Embryonic facial prominence (tissue), 1 donor: ENCODE results near the gene PTPRN2.

Experiments used
- DNase-seq: peaks from one replicate; pipeline ENCODE4 v3.0.0-alpha.2; 2016; ENCODE audit errors: extremely low spot score

PTPRN2 gene

DNA sequence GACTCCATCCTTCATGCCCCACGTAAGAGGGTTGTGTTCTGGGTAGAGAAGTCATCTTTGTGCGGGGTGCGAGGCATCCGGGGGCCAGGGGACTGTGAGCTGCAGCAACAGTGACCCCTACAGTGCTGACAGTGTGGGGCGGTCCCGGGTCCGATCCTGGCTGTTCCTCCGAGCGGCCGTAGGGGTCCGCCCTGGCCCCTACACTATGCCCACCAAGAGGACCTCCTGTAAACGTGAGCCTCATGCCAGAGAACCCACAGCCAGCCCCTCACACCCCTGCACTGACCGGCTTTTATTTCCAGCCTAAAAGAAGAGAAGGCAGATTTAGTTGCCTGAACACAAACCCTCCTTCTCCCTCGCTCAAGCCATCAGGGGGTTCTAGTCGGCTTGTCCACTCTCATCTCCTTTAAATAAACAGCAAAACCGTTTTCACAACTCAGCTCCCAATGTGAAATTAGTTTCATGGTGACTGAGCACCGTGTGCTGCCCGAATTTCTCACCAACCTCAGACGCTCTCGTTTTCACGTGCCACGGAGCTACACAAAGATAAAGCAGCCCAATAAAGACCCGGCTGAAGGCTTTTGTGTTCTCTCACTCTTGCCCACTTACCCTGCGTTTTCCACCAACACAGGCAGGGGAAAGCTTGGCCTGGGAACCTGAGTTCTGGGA is 588.6 kb downstream of the PTPRN2 start:
- DNase-seq: no peak

- no peak for DNase-seq
Observed at GRCh38 chr7:157997471-157997870, 590.2 kb downstream of the PTPRN2 start.

- no peak for DNase-seq
Observed at GRCh38 chr7:157997080-157997440, 590.6 kb downstream of the PTPRN2 start.

DNA sequence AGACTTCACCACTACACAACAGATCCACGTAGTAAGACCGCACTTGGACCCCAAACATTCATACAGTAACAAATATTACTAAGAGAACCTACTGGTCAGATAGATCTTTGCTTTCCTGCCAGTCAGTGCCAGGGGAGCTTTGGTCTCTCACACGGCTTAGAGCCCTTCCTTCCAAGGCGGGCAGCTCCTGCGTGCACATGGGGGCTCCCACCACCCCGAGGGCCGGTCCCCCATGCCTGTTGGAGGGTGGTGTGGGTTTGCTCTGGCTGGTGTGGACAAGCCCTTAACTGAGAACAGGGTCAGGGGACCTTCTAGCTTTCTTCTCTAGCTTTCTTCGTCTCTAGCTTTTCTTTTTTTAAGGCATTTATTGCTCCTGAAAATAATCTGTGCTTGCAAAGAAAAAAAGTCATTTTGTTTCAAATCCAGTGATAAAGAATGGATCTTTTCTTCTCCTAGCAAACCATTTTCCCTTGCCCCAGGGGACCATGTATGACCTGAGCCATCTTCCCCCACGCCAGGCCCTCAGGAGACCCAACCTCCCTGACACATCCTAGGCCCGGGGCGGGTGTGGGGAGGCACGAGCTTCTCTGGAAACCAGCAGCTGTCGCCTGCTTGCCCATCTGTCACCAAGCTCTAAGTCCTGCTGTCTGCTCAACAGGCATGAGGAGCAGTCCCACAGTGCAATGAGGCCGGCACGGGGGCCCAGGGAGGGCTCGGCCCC is 591.1 kb downstream of the PTPRN2 start:
- DNase-seq: no peak

DNA sequence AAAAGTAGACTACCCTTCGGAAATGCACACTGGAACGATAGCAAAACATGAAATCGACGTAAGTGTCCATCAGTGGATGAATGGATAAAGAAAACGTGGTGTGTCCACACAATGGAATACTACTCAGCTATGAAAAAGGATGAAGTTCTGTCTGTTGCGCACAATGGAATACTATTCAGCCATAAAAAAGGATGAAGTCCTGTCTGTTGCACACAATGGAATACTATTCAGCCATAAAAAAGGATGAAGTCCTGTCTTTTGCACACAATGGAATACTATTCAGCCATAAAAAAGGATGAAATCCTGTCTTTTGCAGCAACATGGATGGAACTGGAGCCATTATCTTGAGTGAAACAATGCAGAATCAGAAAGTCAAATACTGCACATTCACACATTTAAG is 591.8 kb downstream of the PTPRN2 start:
- DNase-seq: no peak

DNA sequence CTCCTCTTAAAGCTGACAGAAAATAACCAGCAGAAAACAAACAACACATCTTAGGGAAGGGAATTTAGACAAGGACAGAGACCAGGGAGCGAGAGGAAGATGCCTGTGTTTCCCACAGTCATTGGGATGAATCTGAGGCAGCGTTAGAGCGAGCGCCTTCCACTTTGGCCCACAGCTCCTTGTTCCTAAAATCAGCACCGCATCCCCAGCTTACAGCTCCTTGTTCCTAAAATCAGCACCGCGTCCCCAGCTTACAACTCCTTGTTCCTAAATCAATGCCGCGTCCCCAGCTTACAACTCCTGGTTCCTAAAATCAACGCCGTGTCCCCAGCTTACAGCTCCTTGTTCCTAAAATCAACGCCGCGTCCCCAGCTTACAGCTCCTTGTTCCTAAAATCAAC is 593.3 kb downstream of the PTPRN2 start:
- DNase-seq: no peak

- DNase-seq: no peak
Observed at GRCh38 chr7:157993406-157994105, 594.1 kb downstream of the PTPRN2 start.

DNA sequence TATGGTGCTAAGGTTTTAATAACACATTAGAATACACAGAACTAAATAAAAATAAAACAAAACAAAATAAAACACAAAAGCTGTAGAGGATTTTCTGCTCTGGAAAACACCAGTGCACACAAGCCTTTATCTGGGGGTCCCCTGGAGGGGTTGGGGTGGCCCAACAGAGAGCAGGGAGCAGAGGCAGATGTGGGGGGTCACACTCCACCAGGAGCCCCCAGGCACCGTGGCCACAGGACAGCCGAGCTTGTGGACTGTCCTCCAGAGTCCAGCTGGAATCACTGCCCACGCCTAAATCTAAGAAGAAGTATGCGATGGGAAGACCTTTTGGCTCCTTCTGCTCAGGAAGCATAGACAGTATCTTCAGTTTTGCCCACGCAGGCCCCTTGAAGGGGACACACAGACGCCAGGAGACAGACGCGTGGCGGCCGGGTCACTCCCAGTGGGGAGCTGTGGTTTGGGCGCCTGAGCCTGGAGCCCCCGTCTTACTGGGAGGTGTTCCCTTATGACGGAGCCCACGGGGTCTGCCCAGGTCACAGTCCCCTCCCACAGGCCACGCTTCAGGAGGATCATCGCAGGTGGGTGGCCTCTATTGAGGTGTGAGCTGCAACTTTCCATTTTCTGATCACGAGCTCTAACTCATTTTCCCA is 595.0 kb downstream of the PTPRN2 start:
- no peak for DNase-seq

DNA sequence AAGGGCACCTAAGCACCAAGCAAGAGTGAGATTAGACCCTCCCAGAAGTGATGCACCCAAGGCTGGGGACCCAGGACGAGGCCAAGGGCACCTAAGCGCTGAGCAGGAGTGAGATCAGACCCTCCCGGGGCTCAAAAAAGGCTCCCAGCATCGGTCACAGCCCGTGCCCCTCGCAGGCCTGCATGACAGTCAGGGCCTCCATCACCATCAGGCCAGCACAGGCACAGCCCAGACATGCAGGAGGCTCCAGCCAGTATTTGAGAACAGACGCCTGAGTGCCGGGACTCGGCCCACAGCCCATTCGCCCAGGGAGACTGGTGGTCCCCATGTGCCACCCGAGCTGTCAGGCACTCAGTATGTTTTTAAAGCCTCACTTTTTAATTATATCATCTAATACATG is 595.9 kb downstream of the PTPRN2 start:
- DNase-seq: no peak

GRCh38 chr7:157991351-157991750 is 596.3 kb downstream of the PTPRN2 start:
- no peak for DNase-seq

DNA sequence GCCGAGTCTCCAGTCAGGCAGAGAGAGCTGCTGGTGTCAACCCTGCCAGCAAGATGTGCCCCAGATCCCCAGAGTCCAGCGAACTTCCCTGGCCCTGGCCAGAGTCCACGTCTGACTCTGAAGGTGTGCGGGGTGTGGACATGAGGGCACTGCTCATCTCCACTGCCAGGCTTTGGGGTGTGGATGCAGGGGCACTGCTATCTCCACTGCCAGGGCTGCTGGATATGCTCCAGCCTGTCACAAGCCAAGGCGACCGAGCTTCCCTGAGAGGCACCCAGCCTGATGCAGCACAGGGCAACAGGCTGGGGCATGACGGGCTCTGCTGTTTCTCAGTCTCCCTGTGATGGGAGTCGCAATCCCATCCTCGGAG is 596.8 kb downstream of the PTPRN2 start:
- no peak for DNase-seq

GRCh38 chr7:157990226-157990880 is 597.3 kb downstream of the PTPRN2 start:
- no peak for DNase-seq

GRCh38 chr7:157989589-157989988 is 598.0 kb downstream of the PTPRN2 start:
- no peak for DNase-seq

DNA sequence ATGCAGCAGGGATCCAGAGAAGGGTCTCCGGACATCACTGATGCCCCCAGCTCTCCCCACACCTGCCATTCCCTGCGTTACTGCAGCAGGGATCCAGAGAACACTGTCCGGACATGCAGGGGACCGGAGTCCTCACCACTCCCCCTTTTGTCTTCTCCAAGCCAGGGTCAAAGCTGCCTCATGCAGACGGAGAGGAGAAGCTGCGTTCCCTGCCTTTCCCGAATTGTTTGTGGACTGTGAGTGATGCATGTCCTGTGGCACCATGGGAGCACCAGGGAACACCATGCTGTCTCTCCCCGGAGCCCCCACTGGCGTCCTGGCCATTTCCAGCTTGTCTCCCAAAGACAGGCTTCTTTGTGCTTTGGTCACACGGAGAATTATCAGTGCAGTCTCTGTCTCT is 599.7 kb downstream of the PTPRN2 start:
- DNase-seq: no peak

DNA sequence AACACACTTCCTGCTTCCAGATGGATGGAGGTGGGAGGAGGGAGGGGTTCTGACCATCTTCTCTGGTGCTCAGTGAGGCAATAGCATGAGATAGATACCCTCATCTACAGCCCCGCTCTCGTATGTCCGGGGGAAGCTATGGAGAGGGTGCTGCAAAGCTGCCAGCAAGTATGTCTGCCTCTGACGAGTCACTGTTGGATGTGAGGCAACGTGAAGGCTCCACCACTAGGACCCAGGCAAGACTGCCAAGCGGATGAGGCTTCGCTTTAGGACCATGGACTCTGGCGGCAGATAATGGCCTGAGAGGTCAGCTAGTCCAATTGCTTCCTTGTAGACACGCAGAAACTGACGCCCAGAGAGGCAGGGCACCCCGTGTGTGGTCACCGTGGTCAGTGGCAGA is 601.6 kb downstream of the PTPRN2 start:
- DNase-seq: no peak

GRCh38 chr7:157985636-157986035 is 602.0 kb downstream of the PTPRN2 start:
- DNase-seq: no peak

DNA sequence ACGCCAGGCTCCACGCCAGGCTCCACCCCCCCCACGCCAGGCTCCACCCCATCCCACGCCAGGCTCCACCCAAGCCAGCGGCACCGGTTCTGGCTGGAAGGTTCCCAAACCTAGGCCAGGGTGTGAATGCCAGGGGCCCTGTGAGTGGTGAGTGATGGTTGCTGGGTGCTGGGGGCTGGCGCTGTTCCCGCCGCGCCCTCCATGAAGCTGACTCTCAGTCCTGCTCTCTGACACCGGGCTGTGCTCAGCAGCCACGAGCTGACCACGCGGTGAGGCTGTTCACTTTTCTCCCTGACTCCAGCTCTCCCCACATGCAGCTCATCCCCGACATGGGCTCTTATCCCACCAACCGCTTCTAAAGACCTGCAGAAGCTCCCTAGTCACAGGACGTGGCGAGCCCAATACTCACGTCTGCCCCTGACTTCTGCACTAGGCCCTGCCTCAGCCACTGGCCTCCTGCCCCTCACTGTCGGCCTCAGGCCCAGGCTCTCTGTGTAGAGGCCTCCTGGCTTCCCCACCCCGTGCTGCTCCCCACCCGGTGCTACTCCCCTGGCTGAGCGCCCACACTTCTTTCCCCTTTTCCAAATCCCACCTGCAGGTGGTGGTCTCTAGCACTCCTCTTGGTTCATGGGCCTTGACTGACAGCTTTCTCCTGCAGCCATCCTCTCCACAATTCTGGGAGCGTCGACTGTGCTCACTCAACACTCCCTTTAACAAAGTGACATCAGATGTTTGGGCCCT is 603.0 kb downstream of the PTPRN2 start:
- no peak for DNase-seq

DNA sequence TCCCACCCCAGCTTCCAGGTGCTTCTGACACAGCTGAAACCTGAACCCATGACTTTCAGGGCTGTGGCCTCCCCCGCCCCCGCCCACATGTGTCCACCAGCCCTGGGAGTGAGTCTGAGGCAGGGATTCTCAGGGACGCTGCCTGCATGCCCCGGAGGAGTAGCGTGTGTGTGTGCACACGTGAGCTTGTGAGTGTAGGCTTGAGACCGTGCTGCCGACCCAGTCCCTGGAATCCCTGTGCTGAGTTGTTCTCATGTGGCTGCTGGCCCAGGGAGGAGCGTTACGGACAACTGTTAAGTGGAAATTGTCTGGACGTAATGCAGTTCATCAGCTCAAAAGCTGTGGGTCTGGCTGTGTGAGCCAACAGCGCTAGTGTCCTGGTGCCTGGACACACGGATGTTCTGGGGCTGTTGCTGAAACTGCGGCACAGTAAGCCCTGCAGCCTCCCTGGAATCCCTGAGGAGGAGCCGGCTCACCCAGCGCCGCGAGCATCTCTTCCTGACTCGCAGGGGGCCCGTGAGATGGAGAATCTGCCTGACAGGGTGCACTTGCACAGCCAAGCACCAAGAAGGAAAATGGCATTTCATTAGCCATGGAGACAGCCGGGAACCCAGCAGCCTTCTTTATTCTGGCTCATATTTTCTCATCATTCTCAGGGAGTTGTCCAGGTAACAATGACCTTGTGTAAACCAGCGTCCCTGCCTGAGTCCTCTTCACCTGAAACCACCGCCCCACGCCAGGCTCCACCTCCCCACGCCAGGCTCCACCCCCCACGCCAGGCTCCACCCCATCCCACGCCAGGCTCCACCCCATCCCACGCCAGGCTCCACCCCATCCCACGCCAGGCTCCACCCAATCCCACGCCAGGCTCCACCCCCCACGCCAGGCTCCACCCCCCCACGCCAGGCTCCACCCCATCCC is 603.9 kb downstream of the PTPRN2 start:
- no peak for DNase-seq

- no peak for DNase-seq
Observed at GRCh38 chr7:157981778-157982177, 605.8 kb downstream of the PTPRN2 start.

DNA sequence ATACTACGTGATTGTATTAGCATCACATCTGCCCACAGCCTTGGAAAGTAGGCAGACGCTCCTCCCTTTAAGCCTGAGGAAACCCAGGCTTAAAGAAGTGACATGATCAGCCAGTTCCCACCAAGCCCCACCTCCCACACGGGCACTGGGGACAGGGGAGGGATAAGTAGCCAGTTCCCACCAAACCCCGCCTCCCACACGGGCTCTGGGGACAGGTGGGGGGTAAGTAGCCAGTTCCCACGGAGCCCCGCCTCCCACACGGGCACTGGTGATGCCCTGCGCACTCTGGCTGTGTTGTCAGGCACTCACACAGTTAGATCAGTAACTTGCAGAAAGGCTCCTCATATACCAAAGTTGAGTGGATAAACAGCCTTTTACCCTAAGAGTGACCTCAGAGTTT is 606.8 kb downstream of the PTPRN2 start:
- DNase-seq: no peak
